ENCODE data around the gene TMEM88. TPM values are rescaled to one million over a fixed set of nuclear protein-coding genes. Genes with fewer than 3 reads are reported as not detected.
A peak's percentile ranks its signal among the peaks of the same experiment; 100 is the strongest.

TMEM88 gene
- total RNA-seq, 1 donor from 2014 or later, result 26.3 TPM

DNA sequence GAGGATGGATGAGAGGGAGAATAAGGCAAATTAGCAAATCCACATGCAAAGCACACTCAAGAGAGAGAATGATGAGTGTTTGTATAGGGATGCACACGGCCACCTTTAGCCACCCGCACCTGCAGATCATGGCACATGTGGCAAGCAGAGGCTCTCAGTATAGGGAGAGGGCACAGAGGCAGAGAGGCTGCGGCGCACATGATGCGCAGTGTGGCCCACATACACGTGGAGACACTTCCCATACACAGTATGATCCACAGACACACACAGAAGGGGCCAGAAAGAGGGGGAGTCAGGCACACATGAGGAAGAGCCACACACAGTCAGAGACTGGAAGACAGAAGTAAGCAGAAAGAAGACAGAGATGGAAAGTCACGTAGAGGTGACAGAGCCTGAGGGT, 27.2 kb downstream of the TMEM88 start:
- no peaks in the 10 kb centered on the region for H3K27me3 ChIP-seq
- intact Hi-C loops (cut with DNase I), result no loop called here
- TF ChIP-seq, protein P1, sequence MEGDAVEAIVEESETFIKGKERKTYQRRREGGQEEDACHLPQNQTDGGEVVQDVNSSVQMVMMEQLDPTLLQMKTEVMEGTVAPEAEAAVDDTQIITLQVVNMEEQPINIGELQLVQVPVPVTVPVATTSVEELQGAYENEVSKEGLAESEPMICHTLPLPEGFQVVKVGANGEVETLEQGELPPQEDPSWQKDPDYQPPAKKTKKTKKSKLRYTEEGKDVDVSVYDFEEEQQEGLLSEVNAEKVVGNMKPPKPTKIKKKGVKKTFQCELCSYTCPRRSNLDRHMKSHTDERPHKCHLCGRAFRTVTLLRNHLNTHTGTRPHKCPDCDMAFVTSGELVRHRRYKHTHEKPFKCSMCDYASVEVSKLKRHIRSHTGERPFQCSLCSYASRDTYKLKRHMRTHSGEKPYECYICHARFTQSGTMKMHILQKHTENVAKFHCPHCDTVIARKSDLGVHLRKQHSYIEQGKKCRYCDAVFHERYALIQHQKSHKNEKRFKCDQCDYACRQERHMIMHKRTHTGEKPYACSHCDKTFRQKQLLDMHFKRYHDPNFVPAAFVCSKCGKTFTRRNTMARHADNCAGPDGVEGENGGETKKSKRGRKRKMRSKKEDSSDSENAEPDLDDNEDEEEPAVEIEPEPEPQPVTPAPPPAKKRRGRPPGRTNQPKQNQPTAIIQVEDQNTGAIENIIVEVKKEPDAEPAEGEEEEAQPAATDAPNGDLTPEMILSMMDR (IDR thresholded peaks at IDR 0.05), result no peak
- TF ChIP-seq POLR2A (IDR thresholded peaks at IDR 0.05) (no peak), POLR2AphosphoS5 (IDR thresholded peaks at IDR 0.05; ENCODE audit: insufficient read depth in 1 of 2, low read depth in 1 of 2) (no peak)
- peak in 1 of 2 donors; percentile 79 for DNase-seq (ENCODE audit: extremely low spot score in 2 of 2)
- H3K4me3 ChIP-seq, result no peak overlapping the region
- no peaks in the 10 kb centered on the region for H3K9me3 ChIP-seq
- H3K36me3 ChIP-seq, result peaks cover 0 to 9% of the 10 kb centered on the region in 2 donors
- peak overlapping the region; percentile 98 for H3K27ac ChIP-seq
- peaks cover 44% of the 10 kb centered on the region for H3K4me1 ChIP-seq

GRCh38 chr17:7882629-7883028, 27.8 kb downstream of the TMEM88 start:
- Histone ChIP-seq H3K36me3 (peaks cover 0 to 9% of the 10 kb centered on the region in 2 donors), H3K4me1 (peaks cover 47% of the 10 kb centered on the region), H3K4me3 (no peak overlapping the region), H3K27ac (peak overlapping the region; percentile 98), H3K27me3 (no peaks in the 10 kb centered on the region), H3K9me3 (no peaks in the 10 kb centered on the region)
- DNase-seq (ENCODE audit: extremely low spot score in 2 of 2), result peak in 1 of 2 donors; percentile 69
- TF ChIP-seq POLR2AphosphoS5 (IDR thresholded peaks at IDR 0.05; ENCODE audit: insufficient read depth in 1 of 2, low read depth in 1 of 2) (peak in 1 of 2 donors; percentile 14), POLR2A (IDR thresholded peaks at IDR 0.05) (no peak)
- TF ChIP-seq, protein P1 (IDR thresholded peaks at IDR 0.05), result no peak
- intact Hi-C loops (cut with DNase I), result no loop called here

GRCh38 chr17:7883781-7884386, 29.0 kb downstream of the TMEM88 start:
- Histone ChIP-seq H3K27me3 (no peaks in the 10 kb centered on the region), H3K36me3 (peaks cover 0 to 9% of the 10 kb centered on the region in 2 donors), H3K27ac (peak overlapping the region; percentile 98), H3K4me3 (peak overlapping the region; percentile 56 to 86), H3K4me1 (peaks cover 58% of the 10 kb centered on the region), H3K9me3 (no peaks in the 10 kb centered on the region)
- TF ChIP-seq POLR2AphosphoS5 (IDR thresholded peaks at IDR 0.05; ENCODE audit: insufficient read depth in 1 of 2, low read depth in 1 of 2) (peak in 1 of 2 donors; percentile 24), POLR2A (IDR thresholded peaks at IDR 0.05) (no peak)
- TF ChIP-seq, protein P1 (IDR thresholded peaks at IDR 0.05), result no peak
- DNase-seq (ENCODE audit: extremely low spot score in 2 of 2), result no peak
- intact Hi-C loops (cut with DNase I), result no loop called here

DNA sequence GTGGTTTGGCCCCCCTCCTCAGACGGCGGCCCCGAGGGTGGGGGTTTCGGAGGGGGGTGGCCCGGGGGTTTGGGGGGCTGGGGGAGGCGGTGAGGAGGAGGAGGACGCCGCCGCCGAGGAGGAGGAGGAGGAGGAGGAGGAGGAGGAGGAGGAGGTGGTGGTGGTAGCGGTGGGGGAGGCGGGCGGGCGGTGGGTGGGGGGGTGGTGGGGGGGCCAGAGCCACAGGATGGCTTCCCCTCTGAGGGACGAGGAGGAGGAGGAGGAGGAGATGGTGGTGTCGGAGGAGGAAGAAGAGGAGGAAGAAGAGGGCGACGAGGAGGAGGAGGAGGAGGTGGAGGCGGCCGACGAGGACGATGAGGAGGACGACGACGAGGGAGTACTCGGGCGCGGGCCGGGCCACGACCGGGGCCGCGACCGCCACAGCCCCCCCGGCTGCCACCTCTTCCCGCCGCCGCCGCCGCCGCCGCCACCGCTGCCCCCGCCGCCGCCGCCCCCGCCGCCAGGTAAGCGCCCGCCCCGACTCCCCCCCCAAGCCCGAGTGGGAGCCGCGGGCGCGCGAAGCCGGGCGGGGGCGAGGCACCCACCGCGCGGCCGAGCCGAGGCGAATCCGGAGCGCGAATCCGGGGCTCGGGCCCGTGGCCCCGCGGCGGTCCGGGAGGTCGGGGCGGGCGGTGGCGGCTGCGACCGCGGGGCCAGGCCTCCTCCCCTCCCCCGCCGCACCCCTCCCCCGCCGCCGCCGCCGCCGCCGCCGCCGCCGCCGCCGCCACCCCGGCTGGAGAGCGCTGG, 29.9 kb downstream of the TMEM88 start:
- Histone ChIP-seq H3K27ac (peak overlapping the region; percentile 98), H3K4me1 (peaks cover 67% of the 10 kb centered on the region), H3K9me3 (no peaks in the 10 kb centered on the region), H3K4me3 (peak overlapping the region; percentile 56 to 86), H3K27me3 (no peaks in the 10 kb centered on the region), H3K36me3 (peaks cover 0 to 9% of the 10 kb centered on the region in 2 donors)
- no peak for TF ChIP-seq POLR2A (IDR thresholded peaks at IDR 0.05)
- TF ChIP-seq POLR2AphosphoS5 (IDR thresholded peaks at IDR 0.05; ENCODE audit: insufficient read depth in 1 of 2, low read depth in 1 of 2), result no peak
- TF ChIP-seq, protein P1 (IDR thresholded peaks at IDR 0.05), result no peak
- intact Hi-C loops (cut with DNase I), result loop anchor here (5.0 kb wide), 1 partner anchor 32 kb away; no protein-coding TSS in a partner anchor
- no peak for DNase-seq (ENCODE audit: extremely low spot score in 2 of 2)
